KMS-11 (cell line): ENCODE data around the gene CHRD.

Source experiments
- H2AFZ ChIP-seq: fragments of 200-600 bp; sonication (generic); 2 replicates; pipeline ENCODE4 v1.6.1; 2016; ENCODE audit warnings: antibody characterized with exemption, mixed run types, low read depth
- H3K27ac ChIP-seq: fragments of 200-600 bp; sonication (generic); 2 replicates; pipeline ENCODE4 v1.6.1; 2016; ENCODE audit warnings: mild to moderate bottlenecking, mixed run types
- H3K27me3 ChIP-seq: fragments of 200-600 bp; sonication (generic); 2 replicates; pipeline ENCODE4 v1.6.1; 2017; ENCODE audit warnings: mild to moderate bottlenecking, low read depth, mixed run types, moderate library complexity; ENCODE audit not compliant: insufficient read depth
- H3K36me3 ChIP-seq: fragments of 200-600 bp; sonication (generic); 2 replicates; pipeline ENCODE4 v1.6.1; 2017; ENCODE audit warnings: mild to moderate bottlenecking, mixed run types; ENCODE audit not compliant: insufficient read depth
- H3K4me1 ChIP-seq: fragments of 200-600 bp; sonication (generic); 2 replicates; pipeline ENCODE4 v1.6.1; 2016; ENCODE audit warnings: mild to moderate bottlenecking, low read depth, mixed run types; ENCODE audit not compliant: poor library complexity, severe bottlenecking
- H3K4me2 ChIP-seq: fragments of 200-600 bp; sonication (generic); 2 replicates; pipeline ENCODE4 v1.7.0; 2016; ENCODE audit warnings: mild to moderate bottlenecking, mixed run types
- H3K4me3 ChIP-seq: fragments of 200-600 bp; sonication (generic); IDR thresholded peaks from 2 replicates; pipeline ENCODE4 v1.6.1; 2017; ENCODE audit warnings: low read depth, low read length, mixed read lengths; ENCODE audit not compliant: insufficient read depth
- H3K79me2 ChIP-seq: fragments of 200-600 bp; sonication (generic); 2 replicates; pipeline ENCODE4 v1.6.1; 2016; ENCODE audit warnings: low read depth, mixed run types; ENCODE audit not compliant: insufficient read depth
- H3K9ac ChIP-seq: fragments of 200-600 bp; sonication (generic); 2 replicates; pipeline ENCODE4 v1.6.1; 2016; ENCODE audit warnings: mild to moderate bottlenecking, mixed run types
- H4K20me1 ChIP-seq: fragments of 200-600 bp; sonication (generic); 2 replicates; pipeline ENCODE4 v1.6.1; 2016; ENCODE audit warnings: mild to moderate bottlenecking, mixed run types; ENCODE audit not compliant: insufficient read depth
- CTCF ChIP-seq: fragments of 200-600 bp; sonication (generic); conservative IDR thresholded peaks from 2 replicates; pipeline ENCODE4 v1.6.1; 2017; ENCODE audit warnings: low read depth, mild to moderate bottlenecking, antibody characterized with exemption, low read length, moderate library complexity, mixed read lengths

The CHRD gene

GRCh38 chr3:184439096-184439495, 59.2 kb downstream of the CHRD start:
- no peaks in the 10 kb centered on the region for H4K20me1 ChIP-seq
- H3K27me3 ChIP-seq: no peaks in the 10 kb centered on the region
- H3K4me2 ChIP-seq: no peak overlapping the region
- TF ChIP-seq CTCF: no peak
- H2AFZ ChIP-seq: no peak overlapping the region
- H3K36me3 ChIP-seq: no peaks in the 10 kb centered on the region
- H3K9ac ChIP-seq: no peak overlapping the region
- no peaks in the 10 kb centered on the region for H3K79me2 ChIP-seq
- no peak overlapping the region for H3K27ac ChIP-seq
- H3K4me1 ChIP-seq: no peaks in the 10 kb centered on the region
- no peak overlapping the region for H3K4me3 ChIP-seq
